ENCODE data around the gene PSRC1.

Gene PSRC1

DNA sequence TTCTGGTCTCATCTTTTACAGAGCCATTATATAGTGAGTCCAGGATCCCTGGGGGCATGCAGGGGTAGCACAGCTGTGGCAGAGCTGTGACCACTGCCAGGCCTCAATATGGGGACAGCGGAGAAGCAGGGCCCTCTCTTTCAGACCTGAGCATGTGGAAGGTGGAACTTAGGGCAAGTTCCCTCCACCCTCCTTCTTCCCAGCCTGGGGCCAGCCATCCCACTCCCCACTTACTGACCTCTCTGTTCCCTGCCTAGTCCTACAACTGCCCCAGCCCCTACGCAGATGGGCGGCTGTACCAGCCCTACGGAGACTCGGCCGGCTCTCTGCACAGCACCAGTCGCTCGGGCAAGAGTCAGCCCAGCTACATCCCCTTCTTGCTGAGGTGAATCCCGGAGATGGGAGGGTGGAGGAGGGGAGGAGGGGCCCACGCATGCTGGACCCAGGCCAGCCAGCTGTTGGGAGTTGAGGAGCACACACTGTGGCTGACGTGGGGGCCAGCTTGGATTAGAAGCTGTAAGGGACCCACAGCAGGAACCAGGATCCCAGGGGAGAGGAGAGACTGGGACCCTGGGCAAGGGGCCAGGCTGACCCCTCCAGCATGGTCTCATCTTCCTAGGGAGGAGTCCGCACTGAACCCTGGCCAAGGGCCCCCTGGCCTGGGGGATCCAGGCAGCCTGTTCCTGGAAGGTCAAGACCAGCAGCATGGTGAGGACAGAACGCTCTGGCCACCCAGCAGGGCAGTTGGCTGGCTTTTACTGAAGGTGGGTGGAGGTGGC lies 10.7 kb downstream of the PSRC1 start:
- no peak for DNase-seq (ENCODE audit: low read depth in 1 of 2, low spot score in 1 of 2)

DNA sequence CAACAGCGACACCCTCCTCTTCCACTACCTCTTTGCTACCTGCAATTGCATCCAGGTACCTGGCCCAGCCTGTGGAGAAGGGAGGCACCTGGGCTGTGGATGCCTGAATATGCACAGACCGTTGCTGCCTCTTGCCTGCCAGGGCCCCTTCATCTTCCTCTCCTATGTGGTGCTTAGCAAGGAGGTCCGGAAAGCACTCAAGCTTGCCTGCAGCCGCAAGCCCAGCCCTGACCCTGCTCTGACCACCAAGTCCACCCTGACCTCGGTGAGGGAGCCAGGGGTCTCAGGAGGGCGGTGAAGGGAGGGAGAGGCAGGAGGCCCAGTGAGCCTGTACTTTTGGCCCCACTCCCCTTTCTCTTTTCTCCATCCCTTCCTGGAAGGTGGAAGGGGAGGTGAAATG lies 11.5 kb downstream of the PSRC1 start:
- DNase-seq (ENCODE audit: low read depth in 1 of 2, low spot score in 1 of 2), result no peak

DNA sequence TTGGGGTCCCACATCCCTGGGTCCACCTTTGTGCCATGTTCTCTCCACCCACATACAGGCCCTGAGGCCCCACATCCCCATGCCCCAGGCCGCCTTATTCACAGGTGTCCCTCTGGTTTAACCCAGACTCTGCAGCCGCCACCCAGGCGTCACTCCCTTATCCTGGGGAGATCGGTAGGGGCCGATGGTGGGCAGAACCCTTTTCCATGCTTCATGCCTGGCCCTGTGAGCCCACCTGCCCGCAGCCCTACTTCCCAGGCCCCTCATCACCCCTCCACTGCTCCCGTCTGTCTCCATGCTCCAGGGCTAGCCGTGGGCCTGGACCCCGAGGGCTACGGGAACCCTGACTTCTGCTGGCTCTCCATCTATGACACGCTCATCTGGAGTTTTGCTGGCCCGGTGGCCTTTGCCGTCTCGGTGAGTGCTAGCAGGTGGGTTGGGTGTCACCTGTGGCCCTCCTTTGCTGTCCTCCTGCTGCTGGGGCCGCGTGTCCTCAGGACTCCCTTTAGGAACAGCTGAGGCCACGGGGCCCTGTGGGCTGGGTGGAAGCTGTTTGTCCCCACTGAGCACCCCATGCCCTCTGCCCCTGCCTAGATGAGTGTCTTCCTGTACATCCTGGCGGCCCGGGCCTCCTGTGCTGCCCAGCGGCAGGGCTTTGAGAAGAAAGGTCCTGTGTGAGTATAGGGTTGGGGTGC lies 12.2 kb downstream of the PSRC1 start:
- no peak for DNase-seq (ENCODE audit: low read depth in 1 of 2, low spot score in 1 of 2)

DNA sequence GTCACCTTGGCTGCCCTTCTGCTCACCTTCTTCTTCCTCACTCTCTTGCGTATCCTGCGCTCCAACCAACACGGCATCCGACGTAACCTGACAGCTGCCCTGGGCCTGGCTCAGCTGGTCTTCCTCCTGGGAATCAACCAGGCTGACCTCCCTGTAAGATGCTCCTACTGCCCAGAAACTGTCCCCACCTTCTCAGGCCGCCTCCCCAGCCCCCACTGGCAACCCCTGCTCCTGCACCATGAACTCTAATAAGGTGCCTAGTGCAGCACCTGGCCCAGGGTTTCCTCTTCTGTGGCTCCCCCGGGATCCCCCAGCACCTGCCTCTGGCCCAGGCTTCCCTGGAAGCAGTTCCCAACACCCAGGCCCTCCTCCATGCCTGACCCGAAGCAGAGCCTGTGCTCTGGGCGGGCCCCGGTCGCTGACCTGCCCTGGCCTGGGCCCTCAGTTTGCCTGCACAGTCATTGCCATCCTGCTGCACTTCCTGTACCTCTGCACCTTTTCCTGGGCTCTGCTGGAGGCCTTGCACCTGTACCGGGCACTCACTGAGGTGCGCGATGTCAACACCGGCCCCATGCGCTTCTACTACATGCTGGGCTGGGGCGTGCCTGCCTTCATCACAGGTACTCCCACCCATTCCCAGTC lies 12.8 kb downstream of the PSRC1 start:
- no peak for DNase-seq (ENCODE audit: low read depth in 1 of 2, low spot score in 1 of 2)

DNA sequence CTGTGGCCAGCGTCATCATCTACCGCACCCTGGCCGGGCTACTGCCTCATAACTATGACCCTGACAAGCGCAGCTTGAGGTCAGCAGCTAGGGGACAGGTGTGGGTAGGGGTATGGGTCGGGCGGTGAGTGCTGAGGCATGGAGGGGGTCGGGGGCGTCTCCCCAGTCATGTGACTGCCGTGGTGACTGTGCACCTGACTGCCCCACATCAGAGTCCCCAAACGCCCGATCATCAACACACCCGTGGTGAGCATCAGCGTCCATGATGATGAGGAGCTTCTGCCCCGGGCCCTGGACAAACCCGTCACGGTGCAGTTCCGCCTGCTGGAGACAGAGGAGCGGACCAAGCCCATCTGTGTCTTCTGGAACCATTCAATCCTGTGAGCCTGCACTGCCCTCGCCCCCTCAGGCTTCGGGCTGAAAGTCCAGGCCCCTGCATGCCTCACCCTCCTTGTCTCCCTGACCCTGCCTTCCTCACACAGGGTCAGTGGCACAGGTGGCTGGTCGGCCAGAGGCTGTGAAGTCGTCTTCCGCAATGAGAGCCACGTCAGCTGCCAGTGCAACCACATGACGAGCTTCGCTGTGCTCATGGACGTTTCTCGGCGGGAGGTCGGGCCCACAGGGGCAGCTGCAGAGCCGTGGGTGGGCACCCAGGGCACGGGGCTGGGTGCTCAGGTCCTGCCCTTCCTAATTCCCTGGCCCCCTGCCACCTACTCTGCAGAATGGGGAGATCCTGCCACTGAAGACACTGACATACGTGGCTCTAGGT lies 13.5 kb downstream of the PSRC1 start:
- DNase-seq (ENCODE audit: low read depth in 1 of 2, low spot score in 1 of 2), result no peak

DNA sequence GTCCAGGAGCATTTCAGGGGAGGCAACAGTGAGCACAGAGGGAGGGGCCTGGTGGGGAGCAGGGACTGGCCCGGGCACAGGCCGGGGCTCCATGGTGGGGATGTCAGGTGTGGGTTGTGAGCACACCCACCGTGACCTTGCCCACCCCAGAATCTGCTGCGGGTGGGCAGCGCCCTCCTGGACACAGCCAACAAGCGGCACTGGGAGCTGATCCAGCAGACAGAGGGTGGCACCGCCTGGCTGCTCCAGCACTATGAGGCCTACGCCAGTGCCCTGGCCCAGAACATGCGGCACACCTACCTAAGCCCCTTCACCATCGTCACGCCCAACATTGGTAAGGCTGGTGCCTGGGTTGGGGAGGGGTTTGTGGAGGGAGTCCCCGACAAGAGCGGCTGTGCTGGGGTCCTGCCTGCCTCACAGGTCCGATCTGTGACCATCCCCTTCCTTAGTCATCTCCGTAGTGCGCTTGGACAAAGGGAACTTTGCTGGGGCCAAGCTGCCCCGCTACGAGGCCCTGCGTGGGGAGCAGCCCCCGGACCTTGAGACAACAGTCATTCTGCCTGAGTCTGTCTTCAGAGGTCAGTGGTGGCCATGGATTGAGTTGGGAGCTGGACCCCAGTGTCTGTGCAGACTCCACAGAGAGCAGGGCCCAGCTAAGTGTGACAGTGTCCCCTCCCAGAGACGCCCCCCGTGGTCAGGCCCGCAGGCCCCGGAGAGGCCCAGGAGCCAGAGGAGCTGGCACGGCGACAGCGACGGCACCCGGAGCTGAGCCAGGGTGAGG lies 14.3 kb downstream of the PSRC1 start:
- DNase-seq (ENCODE audit: low read depth in 1 of 2, low spot score in 1 of 2), result no peak

DNA sequence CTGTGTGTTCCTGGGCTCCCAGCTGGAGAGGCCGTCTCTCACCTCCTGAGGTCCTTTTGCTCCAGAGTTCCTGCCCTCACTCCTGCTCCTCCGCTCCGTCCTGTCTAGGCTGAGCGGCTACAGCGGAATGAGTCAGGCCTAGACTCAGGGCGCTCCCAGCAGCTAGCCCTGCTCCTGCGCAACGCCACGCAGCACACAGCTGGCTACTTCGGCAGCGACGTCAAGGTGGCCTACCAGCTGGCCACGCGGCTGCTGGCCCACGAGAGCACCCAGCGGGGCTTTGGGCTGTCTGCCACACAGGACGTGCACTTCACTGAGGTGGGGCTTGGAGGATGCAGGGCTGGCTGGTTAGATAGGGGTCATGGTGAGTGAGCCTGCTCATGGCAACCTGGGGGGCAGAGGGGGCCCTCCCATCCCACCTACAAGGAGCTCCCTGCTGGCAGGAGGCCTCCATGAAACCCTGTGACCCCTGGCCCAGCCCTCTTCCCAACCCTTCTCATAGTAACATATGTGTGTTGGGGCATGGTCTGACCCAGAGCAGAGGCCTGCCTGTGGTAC lies 15.1 kb downstream of the PSRC1 start:
- no peak for DNase-seq (ENCODE audit: low read depth in 1 of 2, low spot score in 1 of 2)

DNA sequence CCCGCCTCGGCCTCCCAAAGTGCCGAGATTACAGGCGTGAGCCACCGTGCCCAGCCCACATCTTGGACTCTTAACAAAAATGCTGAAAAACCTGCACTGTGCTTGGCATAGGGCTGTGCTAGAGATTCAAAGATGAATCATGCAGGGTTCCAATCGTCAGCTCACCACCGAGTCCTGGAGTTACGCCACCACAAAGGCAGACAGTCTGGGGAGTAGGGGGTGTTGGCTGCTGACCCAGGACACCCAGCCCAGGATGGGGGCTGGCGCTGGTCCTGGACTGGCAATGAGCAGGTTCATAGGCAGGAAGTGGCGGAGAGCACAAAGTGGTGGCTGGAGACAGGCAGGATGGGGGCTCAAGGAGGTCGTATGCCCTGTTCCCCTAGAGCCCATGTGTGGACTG lies 16.0 kb downstream of the PSRC1 start:
- DNase-seq (ENCODE audit: low read depth in 1 of 2, low spot score in 1 of 2), result no peak

DNA sequence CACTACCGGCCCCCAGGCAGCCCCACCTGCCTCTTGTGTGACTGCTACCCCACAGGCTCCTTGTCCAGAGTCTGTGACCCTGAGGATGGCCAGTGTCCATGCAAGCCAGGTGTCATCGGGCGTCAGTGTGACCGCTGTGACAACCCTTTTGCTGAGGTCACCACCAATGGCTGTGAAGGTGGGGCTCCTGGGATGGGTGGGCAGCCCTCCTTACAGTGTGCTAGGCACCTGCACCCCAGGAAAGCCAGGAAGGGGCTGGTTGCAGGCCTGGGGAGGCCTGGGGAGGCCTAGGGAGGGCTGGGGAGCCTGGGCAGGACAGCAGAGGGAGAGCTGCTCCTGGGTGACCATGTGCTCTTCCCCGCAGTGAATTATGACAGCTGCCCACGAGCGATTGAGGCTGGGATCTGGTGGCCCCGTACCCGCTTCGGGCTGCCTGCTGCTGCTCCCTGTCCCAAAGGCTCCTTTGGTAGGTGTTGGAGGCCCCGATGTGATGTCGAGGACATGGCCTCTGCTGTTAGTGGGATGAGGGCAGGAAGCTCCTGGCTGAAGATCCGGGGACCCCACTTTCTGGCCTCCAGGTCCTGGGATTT lies 17.1 kb downstream of the PSRC1 start:
- no peak for DNase-seq (ENCODE audit: low read depth in 1 of 2, low spot score in 1 of 2)

DNA sequence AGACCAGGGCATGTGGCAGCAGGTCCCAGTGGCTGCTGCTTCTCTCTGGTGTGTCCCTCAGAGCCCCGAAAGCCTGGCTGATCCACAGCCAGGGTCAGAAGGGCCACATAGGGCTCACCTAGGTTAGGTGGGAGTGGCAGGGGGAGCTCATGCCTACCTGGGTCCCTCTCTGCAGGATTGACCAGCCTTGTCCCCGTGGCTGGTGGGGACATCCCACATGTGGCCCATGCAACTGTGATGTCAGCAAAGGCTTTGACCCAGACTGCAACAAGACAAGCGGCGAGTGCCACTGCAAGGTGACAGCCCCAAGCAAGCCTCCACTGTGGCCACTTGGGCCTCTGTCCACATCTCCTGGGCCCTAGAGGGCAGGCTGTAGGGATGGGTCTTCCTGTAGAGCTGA lies 17.9 kb downstream of the PSRC1 start:
- DNase-seq (ENCODE audit: low read depth in 1 of 2, low spot score in 1 of 2), result no peak

DNA sequence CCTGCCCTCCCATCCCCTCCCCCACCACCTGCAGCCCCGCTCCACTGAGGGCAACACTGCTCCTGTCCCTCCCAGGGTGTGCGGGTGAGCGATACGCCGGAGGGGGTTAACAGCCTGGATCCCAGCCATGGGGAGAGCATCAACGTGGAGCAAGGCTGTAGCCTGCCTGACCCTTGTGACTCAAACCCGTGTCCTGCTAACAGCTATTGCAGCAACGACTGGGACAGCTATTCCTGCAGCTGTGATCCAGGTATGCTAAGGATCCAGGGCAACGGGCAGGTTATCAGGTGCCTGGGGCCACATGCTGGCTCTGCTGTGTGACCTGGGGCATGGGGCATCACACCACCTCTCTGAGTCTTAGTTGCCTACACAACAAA lies 18.6 kb downstream of the PSRC1 start:
- DNase-seq (ENCODE audit: low read depth in 1 of 2, low spot score in 1 of 2), result no peak

DNA sequence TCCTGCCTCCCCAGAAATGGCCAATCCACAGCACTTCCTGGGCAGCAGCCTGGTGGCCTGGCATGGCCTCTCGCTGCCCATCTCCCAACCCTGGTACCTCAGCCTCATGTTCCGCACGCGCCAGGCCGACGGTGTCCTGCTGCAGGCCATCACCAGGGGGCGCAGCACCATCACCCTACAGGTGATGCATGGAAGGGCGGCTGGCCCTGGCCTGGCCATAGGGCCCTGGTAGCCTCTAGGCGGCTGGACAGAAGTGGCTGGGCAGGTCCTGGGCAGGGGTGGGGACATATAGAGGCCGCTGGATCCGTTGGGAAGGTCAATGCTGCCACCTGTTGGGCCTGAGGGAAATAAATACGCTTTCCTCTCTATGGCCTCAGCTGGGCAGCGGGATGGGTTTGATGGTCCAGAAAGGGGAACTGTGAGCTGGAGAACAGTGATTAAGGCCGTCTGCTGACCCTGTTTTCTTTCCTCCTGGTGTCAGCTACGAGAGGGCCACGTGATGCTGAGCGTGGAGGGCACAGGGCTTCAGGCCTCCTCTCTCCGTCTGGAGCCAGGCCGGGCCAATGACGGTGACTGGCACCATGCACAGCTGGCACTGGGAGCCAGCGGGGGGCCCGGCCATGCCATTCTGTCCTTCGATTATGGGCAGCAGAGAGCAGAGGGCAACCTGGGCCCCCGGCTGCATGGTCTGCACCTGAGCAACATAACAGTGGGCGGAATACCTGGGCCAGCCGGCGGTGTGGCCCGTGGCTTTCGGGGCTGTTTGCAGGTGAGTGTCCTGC lies 19.2 kb downstream of the PSRC1 start:
- DNase-seq (ENCODE audit: low read depth in 1 of 2, low spot score in 1 of 2), result peak; percentile 65 to 70

DNA sequence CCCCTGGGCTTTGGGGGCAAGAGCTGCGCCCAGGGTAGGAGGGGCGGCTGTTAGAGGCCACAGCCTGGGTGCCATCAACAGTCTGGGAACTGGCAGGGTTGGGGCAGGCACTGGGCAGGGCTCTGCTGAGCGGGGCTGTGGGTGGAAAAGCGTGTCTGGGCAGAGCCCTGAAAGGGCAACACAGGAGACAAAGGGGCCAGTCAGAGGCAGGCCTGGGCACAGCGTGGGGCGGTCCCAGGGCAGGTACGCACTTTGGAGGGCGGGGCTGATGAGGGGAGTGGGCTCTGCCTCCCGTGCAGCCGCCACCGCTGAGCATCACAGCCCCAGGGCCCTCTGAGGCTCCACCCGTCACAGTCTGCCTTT lies 19.7 kb downstream of the PSRC1 start:
- no peak for DNase-seq (ENCODE audit: low read depth in 1 of 2, low spot score in 1 of 2)

DNA sequence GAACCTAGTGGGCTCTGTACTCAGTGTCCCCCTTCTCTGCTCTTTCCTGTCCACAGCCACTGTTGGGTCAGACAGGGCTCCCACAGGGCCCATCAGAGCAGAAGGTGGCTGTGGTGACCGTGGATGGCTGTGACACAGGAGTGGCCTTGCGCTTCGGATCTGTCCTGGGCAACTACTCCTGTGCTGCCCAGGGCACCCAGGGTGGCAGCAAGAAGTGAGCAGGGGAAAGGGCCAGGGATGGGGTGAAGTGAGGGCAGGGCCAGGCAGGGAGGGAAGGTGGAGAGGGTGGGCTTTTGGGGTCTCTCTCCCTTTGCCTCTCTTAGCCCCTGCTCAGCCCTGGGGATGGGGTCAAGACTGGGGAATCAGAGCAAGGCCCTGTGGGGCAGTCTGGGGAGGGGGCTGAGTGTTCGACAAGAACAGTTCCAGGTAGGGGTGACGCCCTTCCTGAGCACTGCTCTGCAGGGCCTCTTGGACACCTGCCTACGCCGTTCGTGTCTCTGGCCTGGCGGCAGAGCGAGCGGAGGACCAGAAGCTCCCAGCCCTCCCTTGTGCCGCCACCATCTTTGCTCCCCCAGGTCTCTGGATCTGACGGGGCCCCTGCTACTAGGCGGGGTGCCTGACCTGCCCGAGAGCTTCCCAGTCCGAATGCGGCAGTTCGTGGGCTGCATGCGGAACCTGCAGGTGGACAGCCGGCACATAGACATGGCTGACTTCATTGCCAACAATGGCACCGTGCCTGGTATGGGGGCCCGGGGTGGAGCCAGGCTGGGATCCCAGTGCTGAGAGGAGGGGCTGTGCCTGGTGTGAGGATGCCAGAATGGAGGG lies 20.5 kb downstream of the PSRC1 start:
- no peak for DNase-seq (ENCODE audit: low read depth in 1 of 2, low spot score in 1 of 2)

DNA sequence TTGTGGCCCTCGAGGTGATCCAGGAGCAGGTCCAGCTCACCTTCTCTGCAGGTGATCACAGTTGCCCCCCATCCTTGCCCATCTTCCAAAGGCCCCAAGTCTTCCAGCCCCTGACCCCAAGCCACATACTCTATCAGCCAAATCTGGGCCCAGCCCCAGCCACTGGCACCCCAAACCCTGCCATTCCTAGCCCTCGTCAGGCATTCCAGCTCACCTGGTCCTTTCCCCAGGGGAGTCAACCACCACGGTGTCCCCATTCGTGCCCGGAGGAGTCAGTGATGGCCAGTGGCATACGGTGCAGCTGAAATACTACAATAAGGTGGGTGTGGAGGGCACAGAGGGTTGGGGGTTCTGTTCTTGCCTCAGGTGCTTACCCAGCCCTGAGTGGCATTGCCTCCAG lies 21.4 kb downstream of the PSRC1 start:
- no peak for DNase-seq (ENCODE audit: low read depth in 1 of 2, low spot score in 1 of 2)

DNA sequence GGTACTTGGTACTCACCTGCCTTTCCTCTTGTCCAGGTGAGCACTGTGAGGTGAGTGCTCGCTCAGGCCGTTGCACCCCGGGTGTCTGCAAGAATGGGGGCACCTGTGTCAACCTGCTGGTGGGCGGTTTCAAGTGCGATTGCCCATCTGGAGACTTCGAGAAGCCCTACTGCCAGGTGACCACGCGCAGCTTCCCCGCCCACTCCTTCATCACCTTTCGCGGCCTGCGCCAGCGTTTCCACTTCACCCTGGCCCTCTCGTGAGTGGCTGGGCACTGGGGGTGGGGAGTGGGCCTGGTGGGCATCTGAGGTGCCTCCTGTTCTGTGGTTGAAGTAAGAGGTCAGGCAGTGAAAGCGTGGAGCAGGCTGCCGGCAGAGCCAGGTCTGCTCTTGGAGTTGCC lies 21.9 kb downstream of the PSRC1 start:
- DNase-seq (ENCODE audit: low read depth in 1 of 2, low spot score in 1 of 2), result no peak

DNA sequence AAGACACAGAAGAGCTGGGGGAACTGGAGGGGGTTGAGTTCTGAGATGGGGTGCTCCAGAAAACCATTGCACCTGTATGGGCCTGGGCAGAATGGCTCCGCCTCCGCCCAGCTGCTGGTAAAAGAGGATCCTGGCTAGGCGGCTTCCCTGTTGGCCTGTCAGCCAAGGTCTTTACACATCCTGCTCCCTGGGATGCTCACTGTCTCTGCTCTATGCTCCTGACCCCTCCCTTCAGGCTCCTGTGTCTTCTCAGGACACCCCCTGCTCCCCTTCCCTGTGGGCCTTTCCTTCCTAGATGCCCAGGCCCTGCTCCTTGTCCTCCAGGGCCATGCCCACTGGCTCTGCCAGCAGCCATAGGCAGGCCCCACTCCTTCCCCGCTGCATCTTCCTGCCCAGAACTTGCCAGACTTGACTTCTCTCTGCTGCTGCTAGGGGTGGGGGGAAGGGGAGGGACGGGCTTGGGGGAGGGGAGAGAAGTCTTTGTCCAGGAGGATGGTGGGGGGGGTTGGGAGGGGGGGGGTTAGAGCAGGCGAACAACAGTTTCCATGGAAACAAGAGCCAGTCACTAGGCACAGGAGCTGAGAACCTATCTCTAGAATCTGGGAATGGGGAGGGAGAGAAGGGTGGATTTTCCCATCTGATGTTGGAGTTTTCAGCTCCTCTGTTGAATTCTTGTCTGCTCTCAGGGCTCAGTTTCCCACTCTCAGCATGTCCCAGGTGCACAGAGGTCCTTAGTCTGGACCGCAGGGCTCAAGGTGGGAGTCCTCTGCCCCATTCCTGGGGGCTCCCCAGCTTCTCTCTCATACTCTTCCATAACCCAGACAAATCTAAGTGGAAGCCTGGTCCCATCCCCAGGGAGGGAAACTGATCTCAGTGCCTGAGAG lies 23.0 kb downstream of the PSRC1 start:
- no peak for DNase-seq (ENCODE audit: low read depth in 1 of 2, low spot score in 1 of 2)

Measured in activated CD4-positive, alpha-beta T cell treated with anti-CD3 and anti-CD28 coated beads, Interleukin-2, amount 50 U/mL, for 24 hours (primary cell).